Hippocampal formation (tissue), 2 donors: ENCODE data around the gene ECE1.

Experiments used
- DNase-seq, 2 donors: peaks; one replicate each; lab custom pipeline; 2025; lab: John Stamatoyannopoulos, UW

The ECE1 gene

DNA sequence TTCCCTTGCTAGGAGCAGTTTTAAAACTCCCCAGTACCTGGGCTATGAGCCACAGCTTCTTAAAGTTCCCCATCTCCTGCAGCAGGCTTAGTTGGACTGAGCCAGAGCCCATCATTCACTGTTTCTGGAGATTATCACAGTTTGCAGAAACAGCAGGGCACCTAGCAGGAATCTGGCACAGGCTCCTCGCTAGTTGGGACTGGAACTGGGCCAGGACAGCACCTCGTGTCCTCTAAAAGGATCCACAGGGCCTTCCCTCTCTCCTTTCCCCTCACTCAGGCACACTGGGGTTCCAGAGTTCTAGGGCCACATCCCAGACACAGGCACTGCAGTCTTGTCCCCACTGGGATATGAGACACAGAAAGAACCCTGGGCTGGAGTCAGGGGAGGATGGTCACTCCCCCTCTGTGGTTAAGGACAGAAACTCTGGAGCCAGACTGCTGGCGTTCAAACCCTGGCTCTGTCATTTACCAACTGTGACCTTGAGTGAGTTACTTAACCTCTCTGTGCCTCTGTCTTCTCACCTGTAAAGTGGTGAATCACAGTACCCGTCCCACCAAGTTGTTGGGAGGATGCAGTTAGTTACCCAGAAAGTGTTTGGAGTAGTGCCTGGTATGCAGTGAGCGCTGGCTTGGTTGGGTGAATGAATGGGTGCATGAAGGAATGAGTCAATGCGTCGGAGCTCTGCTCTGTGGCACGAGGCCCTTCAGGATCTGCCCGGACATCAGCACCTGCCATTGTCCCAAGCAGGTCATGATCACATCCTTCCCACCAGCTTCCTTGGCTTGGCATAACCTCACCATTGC, 18.8 kb upstream of the ECE1 start:
- DNase-seq, result no peak

DNA sequence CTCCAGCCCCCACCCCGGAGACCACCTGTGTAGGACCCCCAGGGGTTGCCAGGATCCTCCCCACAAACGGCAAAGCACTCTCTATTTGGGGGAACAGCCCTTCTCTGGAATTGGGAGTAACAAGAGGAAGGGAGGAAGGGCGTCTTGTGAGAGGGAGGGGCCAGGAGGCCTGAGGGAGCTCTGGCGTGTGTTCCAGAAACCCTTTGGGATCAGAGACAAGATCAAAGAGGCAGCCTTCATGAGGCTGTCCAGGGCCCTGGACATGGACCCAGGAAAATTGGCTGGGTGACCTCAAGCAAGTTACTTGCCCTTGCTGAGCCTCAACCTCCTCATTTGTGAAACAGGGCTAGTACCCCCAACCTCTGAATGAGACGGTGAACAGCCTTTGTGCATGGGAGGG, 18.1 kb upstream of the ECE1 start:
- no peak for DNase-seq

DNA sequence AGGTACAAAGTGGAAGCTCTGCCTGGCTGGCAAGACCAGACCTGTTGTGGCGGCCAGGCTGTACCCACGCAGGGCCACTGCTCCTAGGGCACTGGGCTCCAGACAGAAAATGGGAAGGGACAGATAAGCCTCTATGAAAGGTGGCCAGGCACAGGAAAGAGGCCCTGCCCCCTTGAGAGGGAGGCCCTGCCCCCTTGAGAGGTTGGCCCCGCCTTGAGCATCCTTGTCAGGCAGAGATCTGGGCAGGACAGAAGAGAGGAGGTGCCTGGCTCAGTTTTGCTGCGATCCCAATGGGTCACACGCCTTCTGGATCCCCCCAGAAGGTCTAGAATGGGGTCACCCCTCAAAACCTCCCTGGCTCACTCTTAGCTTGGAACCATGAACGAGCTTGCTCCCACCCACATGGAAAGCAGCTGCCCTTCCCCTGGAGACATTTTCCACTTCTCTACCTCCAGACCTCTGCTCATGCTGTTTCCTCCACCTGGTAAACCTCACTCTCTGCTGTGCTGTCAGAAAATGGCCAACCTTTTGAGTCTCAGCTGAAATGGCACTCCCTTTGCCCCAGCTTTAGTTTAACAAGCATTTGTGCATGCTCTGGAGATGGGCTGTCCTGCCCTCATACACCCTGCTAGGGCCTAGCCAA, 17.5 kb upstream of the ECE1 start:
- DNase-seq, result no peak

DNA sequence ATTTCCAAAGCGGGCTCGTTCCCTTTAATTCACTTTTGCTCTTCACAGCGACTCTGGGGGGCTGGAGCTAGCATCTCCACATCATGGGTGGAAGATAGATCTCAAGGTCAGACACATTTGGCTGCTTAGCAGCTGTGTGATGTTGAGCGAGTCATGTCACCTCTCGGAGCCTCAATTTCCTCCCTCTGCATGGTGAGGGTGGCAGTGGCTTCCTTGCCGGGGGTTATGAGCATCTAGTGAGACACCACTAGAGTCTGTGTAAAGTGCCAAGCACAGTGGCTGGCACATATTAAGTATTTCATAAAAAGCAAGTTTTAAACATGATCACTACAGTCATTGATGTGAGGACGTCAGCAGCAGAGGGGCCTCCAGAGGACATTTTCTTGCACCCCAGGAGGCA, 16.9 kb upstream of the ECE1 start:
- DNase-seq, result no peak

DNA sequence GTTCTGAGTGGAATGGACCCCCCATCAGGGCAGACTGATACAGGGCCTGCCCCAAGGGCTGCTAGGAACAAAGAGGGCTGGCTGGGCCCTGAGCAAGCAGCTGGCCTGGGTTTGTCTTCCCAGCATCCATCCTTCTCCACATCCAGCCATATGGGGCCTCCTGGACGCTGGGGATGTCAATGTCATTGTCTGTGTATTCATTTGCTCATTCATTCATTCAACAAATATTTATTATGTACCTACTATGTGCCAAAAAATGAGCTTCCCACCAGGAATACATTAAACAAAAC, 15.6 kb upstream of the ECE1 start:
- DNase-seq, result no peak

DNA sequence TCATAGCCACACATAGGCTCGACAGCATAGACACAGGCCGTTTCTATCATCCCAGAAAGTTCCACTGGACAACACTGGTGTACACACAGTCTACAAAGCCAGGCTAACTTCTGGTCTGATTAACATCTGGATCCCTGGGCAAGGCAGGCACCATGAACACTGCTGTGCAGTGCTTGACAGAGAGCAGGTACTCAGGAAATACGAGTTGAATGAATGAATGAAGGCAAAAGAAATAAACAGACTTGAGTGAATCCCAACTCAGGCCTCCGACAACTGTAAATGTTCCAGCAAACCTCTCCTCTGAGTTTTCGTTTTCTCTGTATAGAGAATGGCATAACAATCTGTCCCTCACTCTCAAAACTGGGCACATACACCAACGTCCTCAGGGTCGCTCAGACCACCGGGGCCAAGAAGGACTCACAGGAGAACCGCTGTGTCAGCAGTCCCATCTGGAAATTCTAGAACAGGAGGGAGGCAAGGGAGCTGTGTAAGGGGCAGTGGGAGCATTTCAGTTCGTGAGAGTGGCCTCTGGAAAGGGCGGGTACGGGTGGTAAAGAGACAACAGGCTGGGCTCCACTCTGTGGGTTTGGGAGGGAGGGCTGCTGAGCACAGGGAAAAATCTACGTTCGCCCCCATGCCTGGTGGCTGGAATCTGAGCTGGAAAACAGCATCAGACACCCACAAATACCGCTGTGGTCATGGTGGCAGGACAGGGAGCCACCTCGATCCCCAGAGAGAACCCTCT, 15.1 kb upstream of the ECE1 start:
- no peak for DNase-seq

DNA sequence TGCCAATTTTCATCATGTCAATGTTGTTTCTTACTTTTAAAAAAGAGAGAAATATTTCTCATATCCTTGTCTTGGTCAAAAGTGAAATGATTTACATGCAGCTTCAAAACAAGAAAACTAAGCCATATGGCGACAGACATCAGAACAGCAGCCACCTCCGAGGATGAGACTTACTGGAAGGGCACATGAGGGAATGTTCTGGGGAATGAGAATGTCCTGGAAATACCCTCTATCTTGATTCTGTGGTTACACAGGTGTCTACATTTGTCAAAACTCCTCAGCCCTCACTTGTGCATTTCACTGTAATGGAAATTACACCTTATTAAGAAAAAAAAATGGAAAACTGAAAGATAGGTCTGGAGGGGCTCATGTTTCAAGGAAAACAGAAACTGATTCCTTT, 14.2 kb upstream of the ECE1 start:
- no peak for DNase-seq

DNA sequence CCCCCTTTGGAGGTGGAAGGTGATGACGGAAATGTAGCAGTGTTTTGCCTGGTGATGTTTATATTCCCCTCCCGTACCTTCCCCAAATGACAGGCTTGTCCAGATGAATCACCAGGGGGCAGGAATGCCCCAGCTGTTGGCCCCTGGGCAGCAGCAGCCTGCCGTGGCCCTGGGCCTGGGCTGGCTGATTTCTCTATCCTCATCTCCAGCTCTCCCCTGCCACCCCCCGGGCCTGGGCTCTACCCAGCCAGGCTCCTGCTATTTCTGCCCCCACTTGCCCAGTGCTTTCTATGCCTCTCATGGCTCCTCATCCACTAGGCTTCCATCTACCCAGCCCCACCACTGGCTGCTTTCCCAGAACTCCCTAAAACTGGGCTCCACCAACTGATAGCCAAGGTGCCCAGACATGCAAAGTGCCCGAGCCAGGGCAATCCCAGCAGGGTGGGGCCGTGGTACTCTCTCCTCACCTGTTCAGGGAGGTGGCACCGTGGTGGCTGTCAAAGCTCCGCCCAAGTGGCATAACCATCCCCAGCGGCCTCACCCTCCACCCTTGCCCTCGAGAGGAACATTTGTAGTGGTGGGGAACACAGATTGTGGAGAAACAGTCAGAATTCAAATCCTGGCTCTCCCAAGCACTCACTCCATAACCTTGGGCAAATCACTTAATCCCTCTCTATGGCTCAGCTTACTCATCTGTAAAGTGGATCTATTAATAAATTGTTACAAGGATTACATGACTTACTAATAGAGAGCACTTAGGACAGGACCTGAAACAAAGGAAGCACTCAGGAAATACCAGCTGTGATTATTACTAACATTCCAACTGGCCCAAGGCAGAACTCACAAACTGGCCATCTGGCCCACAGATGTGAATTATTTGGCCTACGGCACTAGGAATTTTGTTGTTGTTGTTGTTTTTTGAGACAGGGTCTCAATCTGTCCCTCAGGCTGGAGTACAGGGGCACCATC, 12.8 kb upstream of the ECE1 start:
- DNase-seq, result no peak

DNA sequence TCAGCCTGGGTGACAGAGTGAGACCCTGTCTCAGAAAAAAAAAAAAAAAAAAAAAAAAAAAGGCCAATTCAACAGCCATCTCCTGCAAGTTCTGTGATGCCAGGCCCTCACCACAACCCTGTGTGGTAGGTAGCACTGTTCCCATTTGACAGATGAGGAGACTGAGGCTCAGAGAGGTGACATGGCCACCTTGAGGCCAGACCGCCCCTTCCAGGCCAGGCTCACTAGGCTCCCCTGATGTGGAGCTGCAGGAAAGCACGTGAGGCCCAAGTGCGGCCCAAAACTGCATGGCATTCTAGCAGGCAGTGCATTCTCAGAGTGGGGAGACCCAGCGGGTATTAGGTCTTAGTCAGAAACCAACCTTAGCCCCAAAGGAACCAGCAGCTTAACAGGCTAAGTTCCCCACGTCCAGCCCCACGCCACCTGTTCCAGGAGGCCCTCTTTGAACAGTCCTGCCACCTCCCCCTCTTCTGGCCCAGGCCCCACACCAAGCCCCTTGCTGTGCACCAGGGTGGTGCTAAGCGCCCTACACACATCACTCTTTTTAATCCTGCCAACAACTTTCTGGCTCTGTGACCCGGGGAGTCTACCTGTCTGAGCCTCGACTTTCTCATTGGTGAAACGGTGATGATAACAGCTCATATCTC, 11.7 kb upstream of the ECE1 start:
- no peak for DNase-seq

DNA sequence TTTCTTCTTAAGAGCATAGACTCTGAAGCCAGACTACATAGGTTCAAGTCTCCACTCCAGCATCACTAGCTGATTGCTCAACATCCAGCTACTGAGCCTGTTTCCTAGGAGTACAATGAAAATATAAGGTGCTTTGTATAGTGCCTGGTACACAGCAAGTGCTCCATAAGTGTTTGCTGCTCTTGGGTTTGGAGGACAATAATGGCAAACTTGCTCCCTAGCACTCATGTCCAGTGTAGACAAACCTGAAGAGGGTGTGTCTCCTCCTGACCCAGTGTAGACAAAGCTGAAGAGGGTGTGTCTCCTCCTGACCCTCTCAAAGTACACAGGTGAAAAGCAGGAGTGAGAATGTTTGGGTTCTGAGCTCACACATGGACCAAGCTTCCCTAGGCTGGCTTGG, 10.5 kb upstream of the ECE1 start:
- no peak for DNase-seq

DNA sequence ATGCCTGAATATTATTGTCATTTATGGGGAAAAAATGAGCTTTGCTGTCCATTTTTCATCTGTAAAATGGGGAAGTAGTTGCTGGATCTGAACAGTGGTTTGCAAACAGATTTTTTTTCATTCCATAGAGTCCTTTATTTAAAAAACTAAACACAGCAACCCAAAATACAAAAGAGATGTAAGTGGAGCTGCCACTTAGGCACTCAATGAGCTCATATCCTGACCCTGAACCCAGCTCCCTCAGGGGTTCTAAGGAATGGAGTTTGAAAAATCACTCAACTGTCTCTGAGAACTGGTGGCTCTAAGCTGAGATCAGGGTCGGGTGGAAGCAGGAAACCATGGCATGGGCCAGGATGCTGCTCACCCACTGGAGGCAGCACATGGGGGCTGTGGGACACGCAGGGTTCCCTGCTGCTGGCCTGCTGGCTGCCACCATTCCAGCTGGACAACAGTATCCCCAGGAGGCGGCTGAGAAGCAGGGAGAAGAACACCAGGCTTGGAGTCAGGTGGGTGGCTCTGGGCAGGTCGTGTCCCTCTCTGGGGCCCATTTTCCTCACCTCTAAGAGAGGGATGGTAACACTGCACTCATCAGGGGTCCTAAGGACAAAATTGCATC, 9.6 kb upstream of the ECE1 start:
- DNase-seq, result no peak

DNA sequence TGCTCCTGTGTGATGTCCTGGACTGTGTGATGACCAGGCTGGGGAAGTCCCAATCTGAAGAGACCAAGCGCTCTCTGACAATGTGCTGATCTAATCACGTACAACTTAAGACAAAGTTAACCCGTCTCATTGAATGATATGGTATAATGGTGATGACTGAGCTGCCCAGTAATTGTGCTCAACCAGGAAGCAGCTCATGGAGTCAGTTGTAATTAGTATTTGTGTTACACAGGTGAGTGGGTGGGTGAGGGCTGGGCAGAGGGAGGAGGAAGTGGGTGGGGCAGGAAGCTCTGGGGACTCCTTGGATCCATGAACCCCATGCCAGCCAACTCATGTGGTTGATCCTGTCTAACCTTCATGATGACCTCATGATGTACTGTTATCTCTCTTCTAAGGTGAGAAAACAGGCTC, 8.7 kb upstream of the ECE1 start:
- no peak for DNase-seq

DNA sequence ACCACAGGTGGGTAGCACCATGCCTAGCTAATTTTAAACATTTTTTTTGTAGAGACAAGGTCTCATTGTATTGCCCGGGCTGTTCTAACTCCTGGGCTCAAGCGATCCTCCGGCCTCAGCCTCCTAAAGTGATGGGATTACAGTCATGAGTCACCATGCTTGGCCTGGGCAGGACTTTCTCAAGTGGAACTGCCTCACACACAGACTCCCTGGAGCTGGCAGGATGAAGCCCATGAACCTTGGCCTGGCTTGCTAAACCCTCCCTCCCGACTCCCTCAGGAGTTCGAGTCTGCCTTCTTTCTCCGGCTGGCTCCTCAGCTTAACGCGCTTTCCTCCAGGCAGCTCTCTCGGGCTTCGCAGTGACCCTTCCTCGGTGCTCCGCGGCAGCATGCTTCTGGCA, 7.7 kb upstream of the ECE1 start:
- no peak for DNase-seq

DNA sequence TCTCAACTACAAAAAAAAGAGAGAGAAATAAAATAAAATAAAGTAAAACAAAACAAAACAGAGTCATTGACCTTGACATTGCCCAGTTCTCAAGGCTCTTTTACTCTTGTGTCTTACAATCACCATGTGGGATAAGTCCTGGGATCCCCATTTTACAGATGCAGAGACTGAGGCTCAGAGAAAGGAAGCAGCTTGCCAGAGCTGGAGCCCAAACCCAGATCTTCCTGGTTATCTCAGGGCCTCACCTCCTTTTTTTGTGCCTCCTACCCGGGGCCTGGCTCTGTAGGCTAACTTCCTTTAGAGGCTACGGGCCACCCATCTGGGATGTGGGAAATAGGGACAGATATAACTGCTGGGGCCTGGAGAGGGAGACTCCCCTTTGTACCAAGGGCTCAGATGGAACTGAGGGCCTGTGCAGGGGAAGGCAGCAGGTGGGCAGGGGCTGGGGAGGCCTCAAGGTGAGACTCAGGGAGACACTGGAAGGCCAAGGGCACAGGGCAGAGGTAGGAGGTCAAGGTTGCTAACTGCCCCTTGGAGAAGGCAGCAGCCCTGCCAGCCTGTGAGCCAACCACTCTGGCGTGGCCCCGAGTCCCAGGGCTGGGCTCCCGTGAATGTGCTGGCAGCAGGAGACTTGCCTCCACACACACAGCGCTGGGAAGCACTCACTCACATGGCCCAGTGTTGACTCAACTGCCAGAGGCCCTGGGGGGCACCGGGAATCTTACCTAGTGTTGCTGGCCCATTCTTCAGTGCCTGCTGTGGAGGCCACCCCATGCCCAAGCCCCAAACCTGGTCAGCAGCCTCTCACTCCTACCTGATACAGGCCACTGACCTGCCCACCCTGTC, 6.5 kb upstream of the ECE1 start:
- DNase-seq, result no peak

DNA sequence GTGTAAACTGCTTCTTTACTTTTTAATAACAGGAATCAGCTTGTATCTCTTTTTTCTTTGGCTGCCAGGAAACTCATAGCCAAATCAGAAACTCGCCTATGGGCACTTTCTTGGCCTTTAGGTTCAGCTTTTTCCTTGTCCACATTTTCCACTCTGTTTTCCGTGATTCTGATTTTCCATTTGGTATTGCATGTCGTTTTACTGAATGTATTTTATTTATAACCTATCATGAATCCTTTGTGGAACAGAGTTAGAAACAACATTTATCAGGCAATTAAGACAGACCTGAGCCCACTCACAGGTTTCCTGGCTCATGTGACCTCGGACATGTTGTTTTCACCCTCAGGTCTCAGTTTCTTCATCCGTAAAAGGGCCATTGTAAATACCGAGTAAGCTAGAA, 5.3 kb upstream of the ECE1 start:
- no peak for DNase-seq

DNA sequence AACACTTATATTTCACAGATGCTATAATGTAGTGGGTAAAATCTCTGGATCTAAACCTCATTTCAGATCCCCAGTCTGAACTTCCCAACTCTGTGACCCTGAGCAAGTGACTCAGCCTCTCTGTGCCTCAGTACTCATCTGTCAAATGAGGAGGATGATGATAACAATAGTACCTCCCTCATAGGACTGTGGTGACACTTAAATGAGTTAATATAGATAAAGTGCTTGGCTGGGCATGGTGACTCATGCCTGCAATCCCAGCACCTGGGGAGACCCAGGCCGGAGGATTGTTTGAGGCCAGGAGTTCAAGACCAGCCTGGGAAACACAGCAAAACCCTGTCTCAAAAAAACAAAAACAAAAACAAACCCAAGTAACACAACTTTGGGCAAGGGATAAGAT, 4.7 kb upstream of the ECE1 start:
- DNase-seq, result no peak

DNA sequence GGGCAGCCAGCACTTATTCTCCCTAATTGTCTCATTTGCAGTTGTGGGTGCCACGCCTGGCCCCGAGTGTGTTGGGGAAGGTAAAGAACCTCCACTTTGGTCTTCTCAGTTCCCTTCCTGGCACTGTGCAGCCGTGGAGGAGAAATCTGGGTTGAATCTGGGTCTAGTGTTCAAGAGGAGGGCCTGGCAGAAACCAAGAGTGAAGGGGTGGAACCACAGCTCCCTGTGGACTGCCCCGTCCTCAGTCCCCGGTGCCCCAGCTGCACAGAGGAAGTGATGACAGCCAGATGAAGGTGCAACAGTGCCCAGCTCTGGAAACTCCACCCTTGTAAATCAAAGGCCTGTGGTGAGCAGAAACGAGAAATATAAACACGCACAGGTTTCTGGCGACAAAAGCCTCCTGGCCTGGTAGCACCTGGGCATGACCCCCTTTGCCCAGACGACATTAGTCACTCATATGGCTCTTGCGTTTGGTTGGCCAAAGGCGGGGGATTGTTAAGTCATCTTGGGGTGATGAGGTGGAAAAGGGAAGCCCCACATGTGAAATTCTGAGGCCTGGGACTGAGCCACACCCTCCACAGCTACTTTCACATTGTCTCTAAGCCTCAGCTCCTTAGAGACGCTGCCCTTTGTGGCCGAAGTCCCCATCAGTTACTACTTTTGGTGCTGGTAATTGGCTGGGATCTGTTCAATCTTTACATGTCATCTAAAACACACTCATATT, 4.2 kb upstream of the ECE1 start:
- DNase-seq, result no peak

DNA sequence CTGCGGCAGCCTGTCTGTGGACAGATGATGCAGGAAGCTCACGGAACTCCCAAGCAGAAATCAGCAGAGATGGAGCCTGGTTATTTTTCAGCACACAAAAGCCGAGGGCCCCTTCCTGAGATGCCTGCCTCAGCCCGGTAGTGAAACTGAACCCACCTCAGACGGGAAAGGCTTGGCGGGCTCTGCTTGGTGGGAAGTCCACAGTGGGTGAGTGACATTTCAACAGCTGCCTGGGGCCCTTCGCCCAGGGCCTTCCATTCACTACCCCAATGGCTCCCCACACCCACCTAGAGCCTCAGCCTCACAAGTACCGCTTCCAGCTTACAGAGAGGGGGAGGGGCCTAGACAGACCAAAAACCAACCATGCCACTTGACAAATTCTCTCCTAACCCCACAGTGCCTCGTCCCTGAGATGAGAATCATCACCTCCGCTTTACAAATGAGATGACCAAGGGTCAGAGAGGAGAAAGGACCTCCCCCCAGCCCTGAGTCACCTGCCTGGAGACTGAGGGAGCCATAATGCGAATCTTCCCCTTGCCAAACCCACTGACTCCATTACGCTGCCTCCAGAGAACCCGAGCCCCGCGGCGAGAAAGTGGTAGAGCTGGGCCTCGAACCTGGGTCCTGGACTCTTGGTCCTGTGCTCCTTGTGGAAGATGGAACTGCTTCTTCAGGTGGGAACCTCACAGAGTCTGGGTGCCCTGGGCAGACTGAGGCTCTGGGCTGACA, 3.4 kb upstream of the ECE1 start:
- no peak for DNase-seq

DNA sequence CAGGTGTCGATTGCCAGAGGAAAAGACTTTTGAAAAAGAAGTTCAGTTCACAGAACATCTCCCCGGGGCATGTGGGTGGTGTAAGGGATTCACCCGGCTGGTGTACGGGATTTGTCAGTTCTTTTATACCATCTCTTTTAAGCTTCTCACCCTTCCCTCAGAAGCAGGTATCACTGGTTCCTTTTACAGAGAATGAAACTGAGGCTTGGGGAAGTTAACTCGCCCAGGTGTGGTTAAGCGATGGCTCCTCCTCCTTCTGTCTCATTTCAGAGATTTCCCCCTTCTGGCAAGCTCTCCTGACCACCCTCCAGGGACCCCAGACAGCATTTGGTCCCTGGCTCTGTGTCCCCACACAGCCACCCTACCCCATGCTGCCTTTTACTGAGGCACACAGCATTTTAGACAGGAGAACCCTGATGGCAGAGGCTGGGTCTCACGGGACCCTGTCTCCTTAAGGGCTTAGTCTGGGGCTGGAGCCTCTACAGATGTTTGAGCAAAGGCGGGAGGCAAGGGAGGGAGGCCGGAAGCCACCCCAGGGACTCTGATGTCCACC, 2.8 kb upstream of the ECE1 start:
- no peak for DNase-seq
